IMR-90 (cell line): ENCODE measurements around the gene TMTC2.

Experiments
- BHLHE40 ChIP-seq: fragments of 150-350 bp; IDR thresholded peaks from 2 replicates; pipeline ENCODE4 v1.6.1; 2016; ENCODE audit warnings: mild to moderate bottlenecking, low read depth, low read length
- FOS ChIP-seq: fragments of 150-350 bp; IDR thresholded peaks from 2 replicates; pipeline ENCODE4 v1.6.1; 2016; ENCODE audit warnings: low read depth, low read length
- MAFK ChIP-seq: IDR thresholded peaks from 2 replicates; pipeline ENCODE4 v1.6.1; 2012; ENCODE audit warnings: low read depth, low read length, improper control_type of control experiment
- MAZ ChIP-seq: IDR thresholded peaks from 2 replicates; pipeline ENCODE4 v1.6.1; 2012; ENCODE audit warnings: low read depth, mild to moderate bottlenecking, low read length, improper control_type of control experiment, moderate library complexity, borderline replicate concordance
- MXI1 ChIP-seq: IDR thresholded peaks from 2 replicates; pipeline ENCODE4 v1.6.1; 2012; ENCODE audit warnings: low read depth, mild to moderate bottlenecking, low read length, moderate library complexity, borderline replicate concordance
- POLR2A ChIP-seq: IDR thresholded peaks from 2 replicates; pipeline ENCODE4 v1.6.1; 2012; ENCODE audit warnings: mild to moderate bottlenecking, low read depth, low read length
- RCOR1 ChIP-seq: IDR thresholded peaks from 2 replicates; pipeline ENCODE4 v1.6.1; 2012; ENCODE audit warnings: mild to moderate bottlenecking, low read length, improper control_type of control experiment; ENCODE audit not compliant: insufficient replicate concordance
- RFX5 ChIP-seq: IDR thresholded peaks from 2 replicates; pipeline ENCODE4 v1.8.0; 2012; ENCODE audit warnings: low read depth, mild to moderate bottlenecking, low read length, moderate library complexity
- SMC3 ChIP-seq: fragments of 150-350 bp; IDR thresholded peaks from 2 replicates; pipeline ENCODE4 v1.6.1; 2016; ENCODE audit warnings: low read depth, mild to moderate bottlenecking, antibody characterized with exemption, low read length, moderate library complexity
- TF ChIP-seq, protein P1 (sequence below): conservative IDR thresholded peaks from 2 replicates; pipeline ENCODE4 v1.5.1; 2012; ENCODE audit warnings: mild to moderate bottlenecking, low read depth, low read length, improper control_type of control experiment
- TF ChIP-seq, protein P2 (sequence below): fragments of 150-350 bp; IDR thresholded peaks from 2 replicates; pipeline ENCODE4 v1.6.1; 2016; ENCODE audit warnings: low read depth, mild to moderate bottlenecking, low read length, moderate library complexity, borderline replicate concordance

DNA sequence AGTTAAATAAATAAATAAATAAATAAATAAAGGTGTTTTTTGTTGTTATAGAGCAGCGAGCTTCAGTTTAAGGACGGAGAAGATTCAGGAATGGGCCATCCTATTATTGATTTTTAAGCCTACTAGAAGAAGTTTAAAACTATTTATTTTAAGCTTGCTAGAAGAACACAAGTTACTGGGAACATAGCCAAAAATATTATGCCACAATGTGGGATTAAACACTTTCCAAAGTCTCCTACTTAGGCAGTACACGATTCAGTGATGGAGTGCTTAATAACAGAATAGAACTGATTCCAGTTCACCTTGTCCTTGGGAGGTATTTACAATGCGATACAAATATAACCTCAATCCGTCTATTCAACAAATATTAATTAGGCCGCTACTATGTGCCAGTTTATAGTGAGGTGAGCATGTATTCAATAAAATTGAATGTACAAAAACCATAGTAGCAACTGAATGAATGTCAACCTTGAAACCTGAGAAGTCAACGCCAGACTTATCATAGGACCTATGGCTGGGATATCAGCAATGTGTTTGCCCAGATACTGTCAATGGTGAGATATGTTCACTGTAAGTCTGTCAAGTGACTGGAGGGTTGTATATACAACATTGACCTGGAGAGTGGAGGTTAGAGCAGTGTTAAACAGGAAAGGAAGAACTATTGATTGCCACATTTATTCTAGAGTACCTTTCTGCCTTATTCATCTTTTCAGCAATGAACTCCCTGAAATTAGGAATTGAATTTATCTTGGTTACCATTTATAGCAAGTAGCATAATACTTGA, 486.4 kb downstream of the TMTC2 start:
- TF ChIP-seq, protein P1, sequence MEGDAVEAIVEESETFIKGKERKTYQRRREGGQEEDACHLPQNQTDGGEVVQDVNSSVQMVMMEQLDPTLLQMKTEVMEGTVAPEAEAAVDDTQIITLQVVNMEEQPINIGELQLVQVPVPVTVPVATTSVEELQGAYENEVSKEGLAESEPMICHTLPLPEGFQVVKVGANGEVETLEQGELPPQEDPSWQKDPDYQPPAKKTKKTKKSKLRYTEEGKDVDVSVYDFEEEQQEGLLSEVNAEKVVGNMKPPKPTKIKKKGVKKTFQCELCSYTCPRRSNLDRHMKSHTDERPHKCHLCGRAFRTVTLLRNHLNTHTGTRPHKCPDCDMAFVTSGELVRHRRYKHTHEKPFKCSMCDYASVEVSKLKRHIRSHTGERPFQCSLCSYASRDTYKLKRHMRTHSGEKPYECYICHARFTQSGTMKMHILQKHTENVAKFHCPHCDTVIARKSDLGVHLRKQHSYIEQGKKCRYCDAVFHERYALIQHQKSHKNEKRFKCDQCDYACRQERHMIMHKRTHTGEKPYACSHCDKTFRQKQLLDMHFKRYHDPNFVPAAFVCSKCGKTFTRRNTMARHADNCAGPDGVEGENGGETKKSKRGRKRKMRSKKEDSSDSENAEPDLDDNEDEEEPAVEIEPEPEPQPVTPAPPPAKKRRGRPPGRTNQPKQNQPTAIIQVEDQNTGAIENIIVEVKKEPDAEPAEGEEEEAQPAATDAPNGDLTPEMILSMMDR, result no peak
- TF ChIP-seq, protein P2, sequence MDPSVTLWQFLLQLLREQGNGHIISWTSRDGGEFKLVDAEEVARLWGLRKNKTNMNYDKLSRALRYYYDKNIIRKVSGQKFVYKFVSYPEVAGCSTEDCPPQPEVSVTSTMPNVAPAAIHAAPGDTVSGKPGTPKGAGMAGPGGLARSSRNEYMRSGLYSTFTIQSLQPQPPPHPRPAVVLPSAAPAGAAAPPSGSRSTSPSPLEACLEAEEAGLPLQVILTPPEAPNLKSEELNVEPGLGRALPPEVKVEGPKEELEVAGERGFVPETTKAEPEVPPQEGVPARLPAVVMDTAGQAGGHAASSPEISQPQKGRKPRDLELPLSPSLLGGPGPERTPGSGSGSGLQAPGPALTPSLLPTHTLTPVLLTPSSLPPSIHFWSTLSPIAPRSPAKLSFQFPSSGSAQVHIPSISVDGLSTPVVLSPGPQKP, result no peak
- TF ChIP-seq RFX5 (no peak), POLR2A (no peak), SMC3 (no peak), BHLHE40 (no peak), MAFK (no peak), RCOR1 (no peak), FOS (no peak), MXI1 (no peak), MAZ (no peak)
